NCI-H526 (cell line): ENCODE results near the gene BCO1.
A peak's percentile ranks its signal among the peaks of the same experiment; 100 is the strongest.

Experiments used
- DNase-seq, 2 experiments: peaks; one replicate each; lab custom pipeline; 2025; lab: John Stamatoyannopoulos, UW

BCO1 gene

DNA sequence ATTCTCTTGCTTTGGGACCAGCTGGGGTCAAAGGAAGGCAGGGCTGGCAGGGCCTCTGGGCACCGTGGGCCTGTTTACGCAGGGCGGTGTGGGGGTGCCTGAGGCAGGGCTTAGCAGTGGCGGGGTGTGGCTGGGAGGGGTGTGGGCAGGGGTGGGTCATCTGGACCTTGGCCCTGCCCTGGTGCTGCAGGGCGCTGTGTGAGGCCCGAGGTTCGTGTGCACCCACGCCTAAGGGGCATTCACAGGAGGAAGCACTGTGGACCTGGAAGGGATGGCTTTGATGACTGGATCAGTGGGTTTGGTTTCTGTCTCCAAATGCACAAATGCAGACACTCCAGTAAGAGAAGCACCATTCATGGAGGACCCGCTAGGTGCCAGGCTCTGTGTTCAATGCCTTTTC, 37.3 kb downstream of the BCO1 start:
- DNase-seq, result no peak

DNA sequence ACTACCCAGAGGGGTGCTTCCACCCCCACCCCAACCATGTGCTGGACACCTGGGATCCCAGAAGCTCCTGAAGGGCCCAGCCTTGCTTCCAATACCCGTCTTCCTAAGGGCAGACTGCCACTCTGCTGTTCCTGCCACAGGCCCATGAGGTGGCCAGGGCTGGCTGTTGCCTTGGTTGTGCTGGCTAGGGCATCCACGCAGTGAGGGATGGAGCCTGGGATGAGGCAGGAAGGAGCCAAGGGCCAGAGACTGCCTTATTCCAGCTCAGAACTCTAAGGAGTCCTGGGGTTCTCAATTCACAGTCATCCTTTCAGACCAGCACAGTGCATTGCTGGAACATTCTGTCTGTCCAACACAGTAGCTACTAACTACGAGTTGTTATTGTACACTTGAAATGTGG, 37.8 kb downstream of the BCO1 start:
- DNase-seq, result no peak

DNA sequence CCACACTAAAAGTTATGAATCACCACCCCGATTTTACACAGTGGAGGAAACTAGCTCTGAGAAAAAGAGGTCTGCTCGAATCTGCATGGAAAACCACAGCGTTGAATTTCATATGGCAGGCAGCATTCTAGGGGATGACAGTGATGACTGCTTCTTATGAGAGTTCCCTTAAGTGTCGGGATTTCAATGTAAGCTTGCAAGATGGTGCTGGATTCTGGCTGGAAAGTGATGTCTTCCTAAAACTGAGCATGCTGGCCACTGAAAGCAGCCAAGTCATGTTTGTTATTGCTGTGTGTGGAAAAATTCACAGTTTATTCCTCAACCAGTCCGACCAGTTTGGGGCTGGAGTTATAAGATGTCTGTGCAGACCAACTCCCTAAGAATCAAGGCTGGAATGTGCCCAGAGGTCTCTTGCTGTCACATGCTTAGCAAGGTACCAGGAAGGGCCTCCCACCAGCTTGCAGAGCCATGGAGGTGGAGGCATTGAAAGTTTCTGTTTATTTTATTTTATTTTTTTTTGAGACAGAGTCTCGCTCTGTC, 39.1 kb downstream of the BCO1 start:
- DNase-seq, result no peak

DNA sequence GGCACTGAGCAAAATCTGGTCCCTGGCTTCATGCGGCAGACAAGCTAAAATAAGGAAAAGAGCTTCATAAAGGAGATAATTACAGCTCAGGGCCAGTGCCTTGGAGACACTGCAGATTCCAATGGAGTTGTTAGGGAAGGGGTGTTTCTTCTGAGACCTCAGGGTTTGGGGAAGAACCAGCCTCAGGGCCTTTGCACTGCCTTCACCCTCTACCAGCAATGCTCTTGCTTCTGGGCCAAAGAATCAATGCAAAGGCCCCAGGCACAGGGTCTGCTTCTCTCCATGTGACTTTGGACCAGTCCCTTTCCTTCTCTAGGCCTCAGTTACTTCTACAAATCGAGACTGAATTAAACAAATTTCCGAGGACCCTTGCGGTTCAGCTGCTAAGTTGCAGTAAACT, 40.0 kb downstream of the BCO1 start:
- no peak for DNase-seq

DNA sequence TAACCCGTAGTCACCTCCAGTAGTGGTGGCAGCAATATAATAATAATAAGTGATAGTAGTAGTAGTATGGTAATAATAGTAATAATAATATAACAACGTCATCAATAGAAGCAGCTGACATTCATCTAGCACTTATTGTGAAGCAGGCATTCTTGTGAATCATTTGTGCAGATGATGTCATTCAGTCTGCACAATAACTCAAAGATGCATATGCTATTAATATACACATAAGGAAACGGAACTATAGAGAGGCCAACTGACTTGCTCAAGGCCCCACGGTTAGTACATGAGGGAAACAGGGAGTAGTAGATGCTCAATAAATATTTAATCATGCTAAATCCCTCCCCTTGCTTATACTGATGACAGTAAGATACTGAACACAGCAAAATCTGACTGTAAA, 40.9 kb downstream of the BCO1 start:
- no peak for DNase-seq

DNA sequence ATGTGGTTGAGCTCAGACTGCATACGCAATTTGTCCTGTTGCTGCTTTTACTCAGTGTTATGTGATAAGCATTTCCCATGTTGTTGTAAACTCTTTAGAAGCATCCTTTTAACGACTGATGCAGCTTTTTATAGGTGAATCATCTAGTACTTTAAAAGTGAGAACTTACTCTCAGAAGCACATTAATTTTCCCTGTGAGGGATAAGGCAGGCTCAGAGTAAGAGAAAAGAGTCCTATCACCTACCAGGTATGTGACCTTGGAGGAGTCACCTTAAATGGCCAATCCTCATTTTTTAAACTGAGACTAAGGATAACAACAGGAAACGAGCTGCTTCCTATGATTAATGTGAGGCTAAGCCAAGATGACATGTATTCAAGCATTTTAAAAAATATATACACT, 41.9 kb downstream of the BCO1 start:
- DNase-seq, result no peak

DNA sequence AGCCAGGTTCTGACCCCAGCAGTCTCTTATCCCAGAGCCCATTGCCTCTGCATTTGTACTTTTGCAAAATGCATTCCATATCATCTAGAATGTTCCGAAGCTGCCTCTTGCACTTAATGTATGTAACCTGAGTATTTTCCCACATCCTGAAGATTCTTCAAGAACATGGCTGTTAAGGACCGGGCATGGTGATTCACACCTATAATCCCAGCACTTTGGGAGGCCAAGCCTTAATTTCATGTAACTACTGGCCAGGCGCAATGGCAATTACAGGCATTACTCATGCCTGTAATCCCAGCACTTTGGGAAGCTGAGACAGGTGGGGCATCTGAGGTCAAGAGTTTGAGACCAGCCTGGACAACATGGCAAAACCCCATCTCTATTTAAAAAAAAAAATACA, 44.6 kb downstream of the BCO1 start:
- no peak for DNase-seq

DNA sequence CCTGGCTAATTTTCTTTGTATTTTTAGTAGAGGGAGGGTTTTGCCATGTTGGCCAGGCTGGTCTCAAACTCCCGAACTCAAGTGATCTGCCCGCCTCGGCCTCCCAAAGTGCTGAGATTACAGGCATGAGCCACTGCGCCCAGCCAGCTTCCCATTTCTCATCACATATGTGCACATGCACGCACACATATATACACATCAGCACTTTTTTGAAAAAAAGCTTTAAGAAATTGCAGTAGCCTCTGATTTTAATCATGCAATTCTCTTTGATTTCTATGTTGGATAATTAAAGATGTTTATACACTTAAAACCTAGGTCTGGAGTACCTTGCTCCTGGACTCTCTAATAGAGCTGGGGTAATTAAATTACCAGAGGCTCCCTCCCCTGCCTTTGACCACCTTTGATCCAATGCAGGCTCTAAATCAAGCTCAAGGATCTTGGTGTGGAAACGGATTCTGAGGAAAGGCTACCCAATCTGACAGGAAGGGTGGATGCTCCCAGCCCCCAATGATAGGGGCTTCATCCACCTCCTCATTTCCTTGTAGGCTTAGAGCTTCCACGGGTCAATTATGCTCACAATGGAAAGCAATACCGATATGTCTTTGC, 46.6 kb downstream of the BCO1 start:
- no peak for DNase-seq

DNA sequence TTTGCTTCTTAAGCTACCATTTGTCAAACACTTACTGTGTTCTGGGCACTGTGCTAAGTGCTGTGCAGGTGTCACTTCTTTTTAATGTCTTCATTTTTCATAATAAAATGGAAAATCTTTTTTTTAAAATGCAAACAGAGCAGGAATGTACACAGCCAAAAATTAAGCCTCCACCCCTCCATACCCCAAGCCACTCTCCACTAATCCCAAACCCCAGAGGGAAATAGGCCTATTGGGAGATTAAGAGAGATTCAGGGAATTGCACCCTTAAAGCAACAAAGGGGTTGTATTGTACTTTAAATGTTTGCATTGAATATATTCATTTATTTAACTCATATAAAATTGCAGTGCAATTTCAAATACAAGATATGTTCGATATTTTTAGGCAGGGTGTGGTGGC, 47.7 kb downstream of the BCO1 start:
- DNase-seq, result no peak

DNA sequence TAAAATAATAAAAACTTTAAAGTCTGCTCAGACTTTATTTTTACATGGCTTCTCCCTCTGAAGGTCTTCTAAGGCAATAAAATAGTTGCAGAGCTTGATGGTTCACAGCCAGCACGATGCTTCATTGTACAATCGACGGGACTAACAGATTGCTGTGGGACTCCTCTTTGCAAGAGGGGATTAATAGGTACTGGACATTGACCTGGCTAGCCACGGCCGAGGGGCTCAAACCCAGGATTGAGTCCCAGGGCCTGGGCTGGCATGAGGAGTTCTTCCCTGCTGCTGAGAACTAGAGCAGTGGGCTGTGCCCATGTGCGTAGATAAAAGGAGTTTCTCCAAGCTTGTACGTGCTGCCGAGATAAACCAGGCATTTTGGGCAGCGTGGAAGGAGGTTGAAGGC, 52.6 kb downstream of the BCO1 start:
- no peak for DNase-seq

DNA sequence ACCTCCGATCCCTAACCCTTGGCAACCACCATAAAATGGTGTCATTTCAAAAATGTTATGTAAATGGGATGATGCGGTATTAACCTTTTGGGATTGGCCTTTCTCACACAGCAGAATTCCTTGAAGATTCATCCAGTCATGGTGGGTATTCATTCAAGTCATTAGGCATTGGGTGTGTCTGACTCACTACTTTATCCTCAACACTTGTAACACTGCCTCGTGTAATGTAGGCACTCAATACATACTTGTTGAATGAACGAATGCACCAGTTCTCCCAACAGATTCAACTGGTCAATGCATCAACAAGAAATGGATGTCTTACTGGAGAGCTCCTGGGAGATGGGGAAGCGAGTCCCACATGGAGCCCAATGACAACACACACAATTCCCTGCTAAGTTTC, 54.4 kb downstream of the BCO1 start:
- DNase-seq, result no peak

DNA sequence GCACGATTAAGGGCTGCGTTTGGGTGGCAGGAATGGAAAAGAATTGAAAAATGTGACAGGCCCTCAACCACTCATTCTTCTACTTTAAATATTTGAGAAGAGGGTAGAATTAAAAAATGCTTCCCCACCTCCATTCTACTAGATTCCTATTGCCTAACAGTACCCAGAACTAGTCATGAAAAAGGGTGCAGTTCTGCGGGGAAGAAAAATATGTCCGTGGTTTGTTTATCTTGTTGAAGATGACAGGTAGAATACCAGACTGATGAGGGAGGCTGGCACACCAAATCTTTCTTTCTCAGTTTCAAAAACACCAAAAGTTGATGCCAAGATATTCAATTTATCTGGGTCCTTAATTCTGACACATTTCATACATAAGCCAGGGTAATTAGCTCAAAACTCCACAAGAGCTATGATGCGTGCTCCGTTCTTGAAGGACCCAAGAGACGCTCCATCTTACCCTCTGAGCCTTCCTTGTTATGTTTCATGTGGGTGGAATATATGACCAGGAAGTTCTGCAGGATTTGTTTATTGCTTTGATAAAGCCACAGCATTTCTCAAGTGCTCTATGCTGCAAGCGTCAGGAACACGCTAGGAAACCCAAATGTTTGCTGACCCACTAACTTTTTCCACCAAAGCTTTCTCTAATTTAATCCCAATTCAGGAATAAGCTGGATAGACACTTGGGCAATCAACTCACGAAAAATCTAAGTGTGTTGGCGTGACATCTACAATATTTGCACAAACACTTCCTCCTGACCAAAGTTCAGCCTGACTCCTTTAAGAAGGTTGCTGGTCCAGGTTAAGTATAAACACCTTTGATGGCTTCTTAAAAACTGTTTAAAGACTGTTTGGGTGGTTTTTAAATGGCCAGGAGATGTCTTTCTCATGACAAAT, 55.7 kb downstream of the BCO1 start:
- DNase-seq, result no peak

DNA sequence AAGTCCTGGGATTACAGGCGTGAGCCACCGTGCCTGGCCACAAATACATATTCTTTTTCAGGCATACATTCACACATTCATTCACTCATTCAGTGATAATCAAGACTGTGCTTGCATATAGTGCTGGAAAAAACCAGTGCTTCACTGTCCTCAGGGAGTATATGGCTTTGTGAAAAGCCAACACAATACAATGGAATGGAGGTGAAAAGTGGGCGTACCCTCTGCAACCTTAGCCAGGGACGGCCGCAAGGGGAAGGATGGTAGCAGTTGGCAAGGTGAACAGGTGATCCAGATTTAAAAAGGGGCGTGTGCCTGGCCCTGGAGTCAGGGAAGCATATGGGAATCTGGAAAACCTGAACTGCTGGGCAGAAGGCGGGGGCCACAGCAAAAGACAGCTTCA, 58.1 kb downstream of the BCO1 start:
- no peak for DNase-seq

DNA sequence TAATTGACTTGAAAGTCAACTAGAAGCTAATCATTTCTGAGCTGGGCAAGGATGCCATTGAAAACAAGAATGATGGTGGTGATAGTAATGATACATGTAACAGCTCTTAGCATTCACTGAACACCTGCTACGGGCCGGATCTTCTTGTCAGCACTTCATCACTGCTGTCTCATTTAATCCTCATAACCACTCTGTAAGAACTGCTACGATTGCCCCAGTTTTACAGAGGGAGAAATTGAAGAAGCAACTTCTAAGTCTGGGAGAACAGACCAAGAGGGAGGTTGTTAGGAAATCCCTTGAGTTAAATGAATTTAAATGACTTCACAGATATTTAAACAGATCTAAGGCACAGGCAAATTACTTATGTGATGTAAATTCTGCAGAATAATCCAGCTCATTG, 69.3 kb downstream of the BCO1 start:
- DNase-seq, result no peak

DNA sequence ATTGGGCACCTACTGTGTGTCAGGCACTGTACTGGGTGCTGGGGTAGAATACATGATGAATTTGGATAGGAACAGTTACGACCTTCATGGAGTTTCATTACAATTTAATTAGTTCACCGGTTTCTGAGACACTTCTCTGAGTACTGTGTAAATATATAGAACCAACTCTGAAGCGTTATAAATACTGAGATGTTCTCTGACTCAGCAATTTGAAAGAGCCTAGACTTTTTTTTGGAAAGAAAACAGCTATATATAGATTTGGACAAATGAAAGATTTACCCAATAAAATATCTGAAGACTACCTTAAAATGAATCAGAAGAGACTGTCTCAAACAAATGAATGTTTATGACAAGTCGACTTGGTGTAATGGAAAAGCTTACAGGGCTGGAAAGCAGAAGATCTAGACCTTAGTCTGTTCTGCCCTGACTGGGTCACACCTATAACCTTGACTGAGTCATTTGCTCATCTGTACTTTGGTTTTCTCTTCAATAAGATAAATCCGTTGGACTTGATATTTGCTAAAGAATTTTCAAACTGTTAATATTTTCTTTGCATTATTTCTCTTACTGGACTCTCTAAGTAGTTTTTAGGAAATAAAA, 71.7 kb downstream of the BCO1 start:
- no peak for DNase-seq

DNA sequence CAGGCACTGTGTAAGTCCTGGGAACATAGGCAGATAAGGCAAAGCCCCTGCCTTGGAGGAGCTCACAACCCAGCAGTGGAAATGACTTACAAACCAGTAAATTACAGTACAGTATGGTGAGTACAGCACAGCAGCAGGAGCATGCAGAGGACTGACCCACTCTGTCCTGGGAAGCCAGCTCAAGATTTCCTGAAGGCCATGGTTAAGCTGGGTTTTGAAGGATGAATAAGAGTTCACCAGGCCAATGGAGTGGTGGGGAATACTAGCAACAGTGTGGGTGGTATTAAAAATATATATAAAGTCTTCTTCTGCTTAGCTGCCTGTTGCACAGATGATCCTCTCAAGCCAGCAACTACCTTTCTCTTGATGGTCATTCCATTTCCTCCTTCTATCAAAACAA, 73.3 kb downstream of the BCO1 start:
- no peak for DNase-seq

DNA sequence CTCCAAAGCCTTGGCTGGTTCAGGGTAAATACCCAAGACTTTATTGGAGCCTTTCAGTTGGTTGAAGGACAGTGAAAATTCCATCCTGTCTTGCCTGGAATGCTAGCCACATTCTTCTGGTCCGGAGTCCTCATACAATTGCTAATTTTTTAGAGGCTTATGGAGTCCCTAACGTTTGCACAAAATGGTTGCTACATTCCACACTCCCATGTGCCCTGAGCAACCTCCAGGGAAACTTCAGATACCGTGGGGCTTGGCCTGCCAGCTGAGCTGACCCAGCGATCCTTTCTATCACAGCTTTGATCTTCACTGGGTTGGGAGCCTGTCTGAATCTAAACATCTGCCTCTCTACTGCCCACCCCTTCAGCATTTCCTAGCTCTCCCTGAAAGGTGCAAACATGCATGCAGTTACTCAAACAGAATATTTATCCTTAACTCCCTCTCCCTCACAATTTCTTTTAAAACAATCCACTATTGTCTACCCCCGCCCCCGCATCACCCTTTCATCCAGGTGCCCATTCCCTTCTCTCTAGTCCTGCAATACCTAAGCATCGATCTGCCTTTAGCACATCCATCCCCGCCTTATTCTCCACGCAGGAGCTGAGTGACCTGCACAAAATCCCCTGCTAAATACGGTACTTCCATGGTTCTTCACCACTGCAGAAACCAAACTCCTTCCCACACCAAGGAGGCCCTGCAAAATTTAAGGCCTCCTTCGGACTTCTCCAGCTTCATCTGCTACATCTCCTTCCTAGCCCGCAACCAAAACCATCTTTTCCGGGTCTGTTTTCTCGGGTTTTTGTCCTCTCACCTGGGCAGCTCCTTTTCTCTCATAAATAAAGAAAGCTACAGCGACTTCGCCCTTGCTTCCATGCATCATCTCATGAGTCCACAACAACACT, 75.5 kb downstream of the BCO1 start:
- DNase-seq, result no peak

DNA sequence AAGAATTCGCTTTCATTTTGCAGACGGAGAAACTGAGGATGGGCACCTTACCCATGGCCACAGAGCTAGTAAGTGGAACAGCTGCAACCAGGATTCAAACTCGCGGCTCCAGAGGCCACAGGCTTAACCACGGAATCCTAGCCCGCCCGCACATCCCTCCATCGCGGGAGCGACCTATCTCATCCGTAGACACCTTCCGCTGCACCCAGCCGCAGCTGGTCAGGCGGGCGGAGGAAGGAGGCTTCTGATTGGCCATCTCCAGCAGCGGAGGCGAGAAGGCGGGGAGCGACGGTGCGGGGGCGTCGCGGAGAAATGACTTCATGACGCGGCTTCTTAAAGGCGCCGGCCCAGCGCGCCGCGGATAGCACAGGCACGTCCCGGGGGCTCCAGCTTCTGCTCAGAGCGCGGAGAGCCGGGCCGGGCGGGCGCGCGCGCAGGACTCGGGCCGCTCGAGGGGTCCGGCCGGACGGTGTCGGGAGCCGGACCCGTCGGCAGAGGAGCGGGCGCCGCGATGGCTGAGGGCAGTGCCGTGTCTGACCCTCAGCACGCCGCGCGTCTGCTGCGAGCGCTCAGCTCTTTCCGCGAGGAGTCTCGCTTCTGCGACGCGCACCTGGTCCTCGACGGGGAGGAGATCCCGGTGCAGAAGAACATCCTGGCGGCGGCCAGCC, 76.2 kb downstream of the BCO1 start, which contains the start of gene GAN:
Gene GAN (plus strand): TSS at position 360 of the 668 bp plus-strand sequence. CDS start 152 bp downstream, at position 512.
- peak; percentile 83 to 95 for DNase-seq

DNA sequence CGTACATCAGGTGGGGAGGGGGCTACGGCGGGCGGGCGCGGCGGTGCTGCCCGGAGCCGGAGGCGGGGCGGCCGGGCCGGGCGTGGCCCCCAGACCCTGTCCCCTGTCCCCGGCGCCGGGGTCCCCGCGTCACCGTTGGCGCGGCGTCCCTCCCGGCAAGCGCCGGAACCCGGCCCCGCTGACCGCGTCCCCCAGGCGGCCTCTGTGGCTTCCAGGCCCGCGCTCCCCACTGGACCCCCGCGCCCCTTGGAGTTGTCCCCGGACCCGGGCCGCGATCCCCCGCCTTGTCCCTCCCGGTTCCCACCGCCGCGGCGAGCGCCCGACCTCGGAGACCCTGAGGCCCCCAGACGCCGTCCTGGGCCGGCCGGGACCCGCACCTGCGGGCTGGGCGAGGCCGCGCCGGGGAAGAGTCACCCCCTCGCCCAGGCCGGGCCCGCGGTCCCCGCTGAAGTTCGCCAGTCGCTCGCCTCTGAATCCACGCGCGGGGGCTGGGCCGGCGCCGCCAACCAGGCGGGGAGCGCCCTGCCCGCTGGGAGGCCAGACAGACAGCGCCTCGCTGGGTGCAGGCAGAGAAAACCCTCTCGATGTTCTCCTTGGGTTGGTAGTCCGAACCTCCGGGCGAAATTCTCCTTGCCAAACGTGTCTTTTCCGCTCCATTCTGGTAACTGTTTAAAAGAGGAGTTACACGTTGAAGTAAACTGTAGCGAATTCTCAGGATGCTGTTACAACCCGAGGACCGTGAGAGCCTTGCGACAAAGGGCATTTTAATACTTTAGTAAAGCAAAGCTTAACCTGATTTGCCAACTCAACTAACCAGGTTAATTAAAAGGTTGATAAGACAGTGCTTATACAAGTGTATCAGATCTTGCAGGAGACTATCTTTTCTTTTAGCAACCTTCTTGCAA, 77.0 kb downstream of the BCO1 start:
- DNase-seq, result peak in 1 of 2 experiments; percentile 48

DNA sequence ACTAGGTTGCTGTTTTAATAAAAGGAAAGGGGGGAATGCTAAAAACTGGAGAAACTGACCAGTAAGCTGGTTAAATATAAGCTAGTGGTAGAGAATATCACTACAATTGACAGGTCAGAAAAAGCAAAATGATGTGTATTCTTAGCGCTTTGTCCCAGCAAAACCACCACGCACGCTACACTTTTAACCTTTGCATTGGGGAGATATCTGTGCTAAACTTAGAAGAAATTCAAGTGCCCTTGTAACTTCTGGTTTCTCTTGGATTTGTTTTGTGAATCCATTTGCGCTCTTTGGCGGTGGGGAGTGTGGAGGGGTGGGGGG, 77.6 kb downstream of the BCO1 start:
- DNase-seq, result no peak
